Activated CD4-positive, alpha-beta T cell treated with anti-CD3 and anti-CD28 coated beads, Interleukin-2, amount 10 ng/mL, durations not matched to agents 24 days and 14 days (primary cell): ENCODE results near the gene CEP131. TPM values are rescaled to one million over a fixed set of nuclear protein-coding genes. Genes with fewer than 3 reads are reported as not detected.

Experiments used
- DNase-seq: peaks from one replicate; pipeline ENCODE4 v3.0.0; 2022
- H3K27ac Mint-ChIP-seq: one replicate; pipeline ENCODE4 v1.8.0; 2022; ENCODE audit warnings: mild to moderate bottlenecking, mixed read lengths
- H3K27me3 Mint-ChIP-seq: one replicate; pipeline ENCODE4 v1.8.0; 2022; ENCODE audit warnings: mixed read lengths
- H3K36me3 Mint-ChIP-seq: one replicate; pipeline ENCODE4 v1.8.0; 2022; ENCODE audit warnings: low read depth, mild to moderate bottlenecking, mixed read lengths
- H3K4me1 Mint-ChIP-seq: one replicate; pipeline ENCODE4 v1.8.0; 2021; ENCODE audit warnings: mixed read lengths
- H3K4me3 Mint-ChIP-seq: one replicate; pipeline ENCODE4 v1.8.0; 2022; ENCODE audit warnings: mild to moderate bottlenecking, moderate library complexity, mixed read lengths
- H3K9me3 Mint-ChIP-seq: one replicate; pipeline ENCODE4 v1.8.0; 2021; ENCODE audit warnings: mixed read lengths
- intact Hi-C: fragments of 100-400 bp; cut with micrococcal nuclease; formaldehyde crosslinking; loops from one replicate; pipeline ENCODE4 v1.15.1; 2023
- total RNA-seq: library from RNA; stranded (reverse); gene quantifications from 2 replicates; pipeline ENCODE4 v1.2.3, GENCODE V29; 2022

CEP131 gene
- total RNA-seq, 1 donor from 2014 or later = 18.0 TPM

- intact Hi-C loops = loop anchor here (10.0 kb wide), 1 partner anchor 223 kb away; no protein-coding TSS in a partner anchor
- no peaks in the 10 kb centered on the region for H3K4me1 Mint-ChIP-seq
- H3K9me3 Mint-ChIP-seq = no peaks in the 10 kb centered on the region
- H3K27ac Mint-ChIP-seq = no peak overlapping the region
- H3K4me3 Mint-ChIP-seq = no peak overlapping the region
- H3K36me3 Mint-ChIP-seq = peaks cover 13% of the 10 kb centered on the region
- H3K27me3 Mint-ChIP-seq = no peaks in the 10 kb centered on the region
- DNase-seq = no peak
These were observed 24.7 kb upstream of the CEP131 start for GRCh38 chr17:81247339-81247990.

- no peak for DNase-seq
- Mint-ChIP-seq H3K36me3 (peaks cover 15% of the 10 kb centered on the region), H3K9me3 (no peaks in the 10 kb centered on the region), H3K4me1 (peaks cover 3% of the 10 kb centered on the region), H3K27me3 (no peaks in the 10 kb centered on the region), H3K27ac (no peak overlapping the region), H3K4me3 (no peak overlapping the region)
- intact Hi-C loops = loop anchor here (10.0 kb wide), 1 partner anchor 222 kb away; no protein-coding TSS in a partner anchor
These were observed 24.0 kb upstream of the CEP131 start for GRCh38 chr17:81246679-81247338.

GRCh38 chr17:81246343-81246670, 23.5 kb upstream of the CEP131 start:
- H3K27ac Mint-ChIP-seq = no peak overlapping the region
- no peaks in the 10 kb centered on the region for H3K27me3 Mint-ChIP-seq
- H3K4me1 Mint-ChIP-seq = peaks cover 3% of the 10 kb centered on the region
- H3K4me3 Mint-ChIP-seq = no peak overlapping the region
- H3K36me3 Mint-ChIP-seq = peaks cover 19% of the 10 kb centered on the region
- DNase-seq = no peak
- no peaks in the 10 kb centered on the region for H3K9me3 Mint-ChIP-seq
- intact Hi-C loops = loop anchor here (10.0 kb wide), 1 partner anchor 222 kb away; no protein-coding TSS in a partner anchor

GRCh38 chr17:81245665-81246342, 23.0 kb upstream of the CEP131 start:
- H3K9me3 Mint-ChIP-seq = no peaks in the 10 kb centered on the region
- peaks cover 6% of the 10 kb centered on the region for H3K4me1 Mint-ChIP-seq
- intact Hi-C loops = loop anchor here (10.0 kb wide), 1 partner anchor 221 kb away; no protein-coding TSS in a partner anchor
- no peak for DNase-seq
- peaks cover 24% of the 10 kb centered on the region for H3K36me3 Mint-ChIP-seq
- no peak overlapping the region for H3K27ac Mint-ChIP-seq
- no peaks in the 10 kb centered on the region for H3K27me3 Mint-ChIP-seq
- no peak overlapping the region for H3K4me3 Mint-ChIP-seq

GRCh38 chr17:81245024-81245664, 22.4 kb upstream of the CEP131 start:
- no peak for DNase-seq
- Mint-ChIP-seq H3K4me3 (no peak overlapping the region), H3K4me1 (peaks cover 10% of the 10 kb centered on the region), H3K27ac (peak overlapping the region; percentile 45), H3K9me3 (no peaks in the 10 kb centered on the region), H3K36me3 (peaks cover 29% of the 10 kb centered on the region), H3K27me3 (no peaks in the 10 kb centered on the region)
- intact Hi-C loops = loop anchor here (10.0 kb wide), 1 partner anchor 220 kb away; no protein-coding TSS in a partner anchor

GRCh38 chr17:81244358-81245023, 21.7 kb upstream of the CEP131 start:
- Mint-ChIP-seq H3K36me3 (peaks cover 31% of the 10 kb centered on the region), H3K9me3 (no peaks in the 10 kb centered on the region), H3K4me3 (no peak overlapping the region), H3K4me1 (peaks cover 11% of the 10 kb centered on the region), H3K27me3 (no peaks in the 10 kb centered on the region), H3K27ac (peak overlapping the region; percentile 45)
- DNase-seq = no peak
- intact Hi-C loops = loop anchor here (5.0 to 10.0 kb wide), 2 partner anchors 142 to 220 kb away; no protein-coding TSS in a partner anchor

- H3K36me3 Mint-ChIP-seq = peaks cover 28% of the 10 kb centered on the region
- H3K4me3 Mint-ChIP-seq = no peak overlapping the region
- peaks cover 11% of the 10 kb centered on the region for H3K4me1 Mint-ChIP-seq
- H3K27ac Mint-ChIP-seq = no peak overlapping the region
- no peaks in the 10 kb centered on the region for H3K9me3 Mint-ChIP-seq
- H3K27me3 Mint-ChIP-seq = no peaks in the 10 kb centered on the region
- intact Hi-C loops = loop anchor here (5.0 to 10.0 kb wide), 2 partner anchors 141 to 218 kb away; no protein-coding TSS in a partner anchor
- no peak for DNase-seq
These were observed 20.5 kb upstream of the CEP131 start for GRCh38 chr17:81243333-81243664.

GRCh38 chr17:81242421-81243332, 19.9 kb upstream of the CEP131 start:
- Mint-ChIP-seq H3K4me3 (no peak overlapping the region), H3K9me3 (no peaks in the 10 kb centered on the region), H3K27me3 (no peaks in the 10 kb centered on the region), H3K4me1 (peaks cover 16% of the 10 kb centered on the region), H3K36me3 (peaks cover 28% of the 10 kb centered on the region), H3K27ac (peak overlapping the region; percentile 71)
- DNase-seq = no peak
- intact Hi-C loops = loop anchor here (5.0 to 10.0 kb wide), 2 partner anchors 140 to 218 kb away; no protein-coding TSS in a partner anchor

- Mint-ChIP-seq H3K27me3 (no peaks in the 10 kb centered on the region), H3K4me3 (peak overlapping the region; percentile 40), H3K27ac (peak overlapping the region; percentile 71), H3K36me3 (peaks cover 28% of the 10 kb centered on the region), H3K4me1 (peaks cover 22% of the 10 kb centered on the region), H3K9me3 (no peaks in the 10 kb centered on the region)
- intact Hi-C loops = loop anchor here (1.0 to 10.0 kb wide), 3 partner anchors 100 to 217 kb away; no protein-coding TSS in a partner anchor
- DNase-seq = peak; percentile 88
These were observed 19.1 kb upstream of the CEP131 start for GRCh38 chr17:81241648-81242420.

GRCh38 chr17:81241203-81241602, 18.4 kb upstream of the CEP131 start:
- peaks cover 22% of the 10 kb centered on the region for H3K4me1 Mint-ChIP-seq
- no peaks in the 10 kb centered on the region for H3K27me3 Mint-ChIP-seq
- DNase-seq = no peak
- H3K36me3 Mint-ChIP-seq = peaks cover 27% of the 10 kb centered on the region
- intact Hi-C loops = loop anchor here (1.0 to 10.0 kb wide), 3 partner anchors 99 to 216 kb away; no protein-coding TSS in a partner anchor
- peak overlapping the region; percentile 95 for H3K4me3 Mint-ChIP-seq
- H3K9me3 Mint-ChIP-seq = no peaks in the 10 kb centered on the region
- H3K27ac Mint-ChIP-seq = no peak overlapping the region

GRCh38 chr17:81240761-81241160, 18.0 kb upstream of the CEP131 start:
- no peak for DNase-seq
- intact Hi-C loops = loop anchor here (1.0 to 10.0 kb wide), 3 partner anchors 98 to 216 kb away; no protein-coding TSS in a partner anchor
- Mint-ChIP-seq H3K36me3 (peaks cover 28% of the 10 kb centered on the region), H3K4me1 (peaks cover 22% of the 10 kb centered on the region), H3K27ac (peak overlapping the region; percentile 72), H3K27me3 (no peaks in the 10 kb centered on the region), H3K4me3 (peak overlapping the region; percentile 95), H3K9me3 (no peaks in the 10 kb centered on the region)
